DOHH2 (cell line): ENCODE measurements around the gene ATF5.

Experiments used
- EZH2phosphoT487 ChIP-seq: fragments of 200-600 bp; sonication (generic); IDR thresholded peaks from 2 replicates; pipeline ENCODE4 v1.6.1; 2017; ENCODE audit warnings: borderline replicate concordance, mild to moderate bottlenecking, antibody characterized with exemption, low read length, moderate library complexity, mixed read lengths
- TF ChIP-seq, protein P1 (sequence below): fragments of 200-600 bp; sonication (generic); IDR thresholded peaks from one replicate; pipeline ENCODE4 v1.5.1; 2014; ENCODE audit warnings: antibody characterized with exemption, mild to moderate bottlenecking, low read depth, low read length; ENCODE audit not compliant: poor library complexity, severe bottlenecking

DNA sequence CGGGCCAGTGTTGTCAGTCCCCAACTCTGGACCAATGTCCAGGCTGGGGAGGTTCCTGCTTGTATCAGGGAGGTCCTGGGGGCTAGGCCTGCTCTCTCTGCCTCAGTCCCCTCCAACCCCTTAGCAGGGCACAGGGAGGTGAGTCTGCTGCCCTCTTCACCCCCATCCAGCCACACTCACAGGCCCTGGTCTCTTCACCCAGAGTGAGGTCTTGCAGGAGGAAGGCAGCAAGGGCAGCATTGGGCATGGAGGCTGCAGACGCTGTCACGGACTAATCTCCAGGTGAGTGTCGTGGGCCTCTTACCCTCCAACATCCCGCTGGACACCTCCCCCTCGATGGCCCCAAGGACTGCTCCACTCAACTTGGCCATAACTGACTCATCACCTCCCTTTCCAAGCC lies 43.8 kb downstream of the ATF5 start:
- TF ChIP-seq, protein P1, sequence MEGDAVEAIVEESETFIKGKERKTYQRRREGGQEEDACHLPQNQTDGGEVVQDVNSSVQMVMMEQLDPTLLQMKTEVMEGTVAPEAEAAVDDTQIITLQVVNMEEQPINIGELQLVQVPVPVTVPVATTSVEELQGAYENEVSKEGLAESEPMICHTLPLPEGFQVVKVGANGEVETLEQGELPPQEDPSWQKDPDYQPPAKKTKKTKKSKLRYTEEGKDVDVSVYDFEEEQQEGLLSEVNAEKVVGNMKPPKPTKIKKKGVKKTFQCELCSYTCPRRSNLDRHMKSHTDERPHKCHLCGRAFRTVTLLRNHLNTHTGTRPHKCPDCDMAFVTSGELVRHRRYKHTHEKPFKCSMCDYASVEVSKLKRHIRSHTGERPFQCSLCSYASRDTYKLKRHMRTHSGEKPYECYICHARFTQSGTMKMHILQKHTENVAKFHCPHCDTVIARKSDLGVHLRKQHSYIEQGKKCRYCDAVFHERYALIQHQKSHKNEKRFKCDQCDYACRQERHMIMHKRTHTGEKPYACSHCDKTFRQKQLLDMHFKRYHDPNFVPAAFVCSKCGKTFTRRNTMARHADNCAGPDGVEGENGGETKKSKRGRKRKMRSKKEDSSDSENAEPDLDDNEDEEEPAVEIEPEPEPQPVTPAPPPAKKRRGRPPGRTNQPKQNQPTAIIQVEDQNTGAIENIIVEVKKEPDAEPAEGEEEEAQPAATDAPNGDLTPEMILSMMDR = no peak
- no peak for TF ChIP-seq EZH2phosphoT487
